Dedifferentiated amniotic fluid mesenchymal stem cell (primary cell): ENCODE data around the gene PIAS4.
"Not testable (repeated sequence)": the region's sequence is repeated elsewhere in the genome, so short reads cannot be mapped to it uniquely, and the experiment has no call there.

Source experiments
- DNase-seq: peaks from one replicate; pipeline ENCODE4 v3.0.0-alpha.2; 2016; ENCODE audit errors: extremely low spot score

The PIAS4 gene

GRCh38 chr19:3998667-3999412 lies 8.7 kb upstream of the PIAS4 start:
- not testable (repeated sequence) for DNase-seq

- not testable (repeated sequence) for DNase-seq
Measured at GRCh38 chr19:4000798-4001197, 6.7 kb upstream of the PIAS4 start.

GRCh38 chr19:4005436-4005835 lies 2.1 kb upstream of the PIAS4 start:
- DNase-seq = not testable (repeated sequence)

- DNase-seq = no peak
Measured at GRCh38 chr19:4007836-4008539, 452 bp downstream of the PIAS4 start.

- no peak for DNase-seq
Measured at GRCh38 chr19:4009990-4010807, 2.7 kb downstream of the PIAS4 start.

- DNase-seq = no peak
Measured at GRCh38 chr19:4010808-4011110, 3.2 kb downstream of the PIAS4 start.

GRCh38 chr19:4011430-4011829 lies 3.9 kb downstream of the PIAS4 start:
- DNase-seq = not testable (repeated sequence)

GRCh38 chr19:4012092-4012974 lies 4.8 kb downstream of the PIAS4 start:
- DNase-seq = no peak

GRCh38 chr19:4012975-4013634 lies 5.6 kb downstream of the PIAS4 start:
- DNase-seq = no peak

GRCh38 chr19:4013886-4014540 lies 6.5 kb downstream of the PIAS4 start:
- no peak for DNase-seq

- no peak for DNase-seq
Measured at GRCh38 chr19:4014541-4015491, 7.3 kb downstream of the PIAS4 start.

- DNase-seq = no peak
Measured at GRCh38 chr19:4015705-4016402, 8.3 kb downstream of the PIAS4 start.

GRCh38 chr19:4016486-4016885 lies 8.9 kb downstream of the PIAS4 start:
- DNase-seq = no peak

GRCh38 chr19:4016903-4017638 lies 9.5 kb downstream of the PIAS4 start:
- DNase-seq = no peak

GRCh38 chr19:4018140-4018613 lies 10.6 kb downstream of the PIAS4 start:
- no peak for DNase-seq

GRCh38 chr19:4018775-4019504 lies 11.4 kb downstream of the PIAS4 start:
- DNase-seq = no peak

GRCh38 chr19:4019578-4019977 lies 12.0 kb downstream of the PIAS4 start:
- no peak for DNase-seq
